Osteocyte (in vitro differentiated cells): ENCODE data around the gene DPCD. TPM values are rescaled to one million over a fixed set of nuclear protein-coding genes. Genes with fewer than 3 reads are reported as not detected.

Source experiments
- DNase-seq: peaks from one replicate; pipeline ENCODE4 v3.0.0; 2021; ENCODE audit warnings: mixed read lengths; ENCODE audit not compliant: unreplicated experiment; ENCODE audit errors: extremely low spot score
- H3K27ac Mint-ChIP-seq: one replicate; pipeline ENCODE4 v1.8.0; 2021; ENCODE audit warnings: mild to moderate bottlenecking, mixed read lengths; ENCODE audit not compliant: unreplicated experiment
- H3K27me3 Mint-ChIP-seq: one replicate; pipeline ENCODE4 v1.8.0; 2021; ENCODE audit warnings: mixed read lengths; ENCODE audit not compliant: unreplicated experiment
- H3K36me3 Mint-ChIP-seq: one replicate; pipeline ENCODE4 v1.8.0; 2021; ENCODE audit warnings: mixed read lengths; ENCODE audit not compliant: unreplicated experiment
- H3K4me1 Mint-ChIP-seq: one replicate; pipeline ENCODE4 v1.8.0; 2021; ENCODE audit warnings: mixed read lengths; ENCODE audit not compliant: unreplicated experiment
- H3K4me3 Mint-ChIP-seq: one replicate; pipeline ENCODE4 v1.8.0; 2021; ENCODE audit warnings: mild to moderate bottlenecking, moderate library complexity, mixed read lengths; ENCODE audit not compliant: unreplicated experiment
- H3K9me3 Mint-ChIP-seq: one replicate; pipeline ENCODE4 v1.8.0; 2021; ENCODE audit warnings: mixed read lengths; ENCODE audit not compliant: unreplicated experiment
- total RNA-seq: library from RNA; stranded (reverse); gene quantifications from 2 replicates; pipeline ENCODE4 v1.2.1, GENCODE V29; 2021
- TF ChIP-seq, protein P1 (sequence below): fragments of 200-600 bp; sonication (generic); IDR thresholded peaks from 2 replicates; pipeline ENCODE4 v1.5.0; 2021; ENCODE audit warnings: antibody characterized with exemption, mild to moderate bottlenecking, moderate library complexity

DPCD gene
- total RNA-seq, 1 donor from 2014 or later = 15.3 TPM

- TF ChIP-seq, protein P1, sequence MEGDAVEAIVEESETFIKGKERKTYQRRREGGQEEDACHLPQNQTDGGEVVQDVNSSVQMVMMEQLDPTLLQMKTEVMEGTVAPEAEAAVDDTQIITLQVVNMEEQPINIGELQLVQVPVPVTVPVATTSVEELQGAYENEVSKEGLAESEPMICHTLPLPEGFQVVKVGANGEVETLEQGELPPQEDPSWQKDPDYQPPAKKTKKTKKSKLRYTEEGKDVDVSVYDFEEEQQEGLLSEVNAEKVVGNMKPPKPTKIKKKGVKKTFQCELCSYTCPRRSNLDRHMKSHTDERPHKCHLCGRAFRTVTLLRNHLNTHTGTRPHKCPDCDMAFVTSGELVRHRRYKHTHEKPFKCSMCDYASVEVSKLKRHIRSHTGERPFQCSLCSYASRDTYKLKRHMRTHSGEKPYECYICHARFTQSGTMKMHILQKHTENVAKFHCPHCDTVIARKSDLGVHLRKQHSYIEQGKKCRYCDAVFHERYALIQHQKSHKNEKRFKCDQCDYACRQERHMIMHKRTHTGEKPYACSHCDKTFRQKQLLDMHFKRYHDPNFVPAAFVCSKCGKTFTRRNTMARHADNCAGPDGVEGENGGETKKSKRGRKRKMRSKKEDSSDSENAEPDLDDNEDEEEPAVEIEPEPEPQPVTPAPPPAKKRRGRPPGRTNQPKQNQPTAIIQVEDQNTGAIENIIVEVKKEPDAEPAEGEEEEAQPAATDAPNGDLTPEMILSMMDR = no peak
- Mint-ChIP-seq H3K9me3 (no peaks in the 10 kb centered on the region), H3K27me3 (no peaks in the 10 kb centered on the region), H3K27ac (no peak overlapping the region), H3K4me1 (no peaks in the 10 kb centered on the region), H3K4me3 (no peak overlapping the region), H3K36me3 (peaks cover 11% of the 10 kb centered on the region)
- no peak for DNase-seq
Measured at GRCh38 chr10:101649525-101650085, 61.5 kb downstream of the DPCD start.

DNA sequence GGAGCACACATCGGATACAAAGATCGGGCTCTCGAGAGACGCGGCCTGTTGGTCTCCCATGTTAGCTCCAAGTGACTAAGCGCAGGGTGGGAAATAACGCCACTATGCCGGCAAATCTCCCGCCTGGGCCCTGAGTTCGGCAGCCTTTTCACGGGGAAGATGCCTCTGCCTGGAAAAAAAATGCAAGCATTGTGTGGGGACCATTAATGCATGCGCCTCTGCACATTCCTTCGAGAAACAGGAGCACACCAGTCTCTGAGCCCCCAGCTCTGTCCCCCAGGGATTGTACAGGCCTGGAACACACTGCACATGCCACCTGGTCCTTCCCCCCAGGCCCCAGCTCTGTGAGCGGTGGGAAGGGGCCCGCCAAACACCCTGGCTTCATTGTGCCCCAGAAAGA lies 62.7 kb downstream of the DPCD start:
- Mint-ChIP-seq H3K27ac (no peak overlapping the region), H3K9me3 (no peaks in the 10 kb centered on the region), H3K4me1 (no peaks in the 10 kb centered on the region), H3K27me3 (no peaks in the 10 kb centered on the region), H3K36me3 (peaks cover 13% of the 10 kb centered on the region), H3K4me3 (no peak overlapping the region)
- no peak for DNase-seq
- TF ChIP-seq, protein P1 = no peak

DNA sequence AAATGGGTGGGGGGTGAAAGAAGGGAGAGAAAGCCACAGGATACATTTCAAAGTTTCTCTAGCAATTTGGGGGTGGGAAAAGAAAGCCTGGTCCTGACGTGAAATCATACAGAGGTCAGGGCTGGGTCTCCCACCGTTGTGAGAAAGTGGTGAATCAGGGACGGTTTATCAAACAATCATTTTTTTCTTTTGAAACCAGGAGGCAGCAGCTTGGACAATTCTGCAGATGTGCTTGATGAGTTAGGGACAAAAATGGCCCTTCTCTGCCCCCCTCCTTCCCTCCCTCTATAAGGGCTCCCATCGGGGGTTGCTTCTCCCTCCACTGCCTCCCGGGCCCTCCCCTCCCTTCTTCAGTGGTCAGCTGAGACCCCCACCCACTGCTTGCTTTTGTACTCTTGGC lies 63.2 kb downstream of the DPCD start:
- Mint-ChIP-seq H3K4me1 (no peaks in the 10 kb centered on the region), H3K36me3 (peaks cover 14% of the 10 kb centered on the region), H3K27ac (no peak overlapping the region), H3K9me3 (no peaks in the 10 kb centered on the region), H3K27me3 (no peaks in the 10 kb centered on the region), H3K4me3 (no peak overlapping the region)
- TF ChIP-seq, protein P1 = no peak
- DNase-seq = no peak

DNA sequence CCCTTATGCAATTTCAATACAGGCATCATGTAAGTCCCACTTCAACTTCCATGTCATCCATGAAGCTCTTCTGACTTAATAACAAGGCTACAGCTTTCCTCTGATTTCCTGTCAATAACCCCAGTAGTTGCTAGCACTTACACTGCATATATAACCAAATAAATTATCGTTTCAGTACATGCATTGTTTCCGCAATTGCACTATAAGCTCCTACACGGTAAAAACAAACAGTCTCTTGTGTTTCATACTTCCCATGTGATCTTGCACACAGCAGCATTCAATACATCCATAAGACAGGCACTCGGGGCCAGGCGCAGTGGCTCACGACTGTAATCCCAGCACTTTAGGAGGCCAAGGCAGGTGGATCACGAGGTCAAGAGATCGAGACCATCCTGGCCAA lies 65.4 kb downstream of the DPCD start:
- H3K4me1 Mint-ChIP-seq = no peaks in the 10 kb centered on the region
- peaks cover 19% of the 10 kb centered on the region for H3K36me3 Mint-ChIP-seq
- no peak for DNase-seq
- TF ChIP-seq, protein P1 = no peak
- H3K9me3 Mint-ChIP-seq = no peaks in the 10 kb centered on the region
- H3K27me3 Mint-ChIP-seq = no peaks in the 10 kb centered on the region
- no peak overlapping the region for H3K4me3 Mint-ChIP-seq
- no peak overlapping the region for H3K27ac Mint-ChIP-seq

- H3K36me3 Mint-ChIP-seq = peaks cover 23% of the 10 kb centered on the region
- TF ChIP-seq, protein P1 = no peak
Measured at GRCh38 chr10:101655570-101655969, 67.4 kb downstream of the DPCD start.

More at GRCh38 chr10:101655570-101655969, 67.4 kb downstream of the DPCD start:
- no peak for DNase-seq
- Mint-ChIP-seq H3K4me1 (no peaks in the 10 kb centered on the region), H3K9me3 (no peaks in the 10 kb centered on the region), H3K4me3 (no peak overlapping the region), H3K27me3 (no peaks in the 10 kb centered on the region), H3K27ac (no peak overlapping the region)
